Fibroblast of skin of scalp (primary cell): ENCODE results near the gene CHMP4B.

Experiments
- DNase-seq: peaks from one replicate; pipeline ENCODE4 v3.0.0-alpha.2; 2013

CHMP4B gene

DNA sequence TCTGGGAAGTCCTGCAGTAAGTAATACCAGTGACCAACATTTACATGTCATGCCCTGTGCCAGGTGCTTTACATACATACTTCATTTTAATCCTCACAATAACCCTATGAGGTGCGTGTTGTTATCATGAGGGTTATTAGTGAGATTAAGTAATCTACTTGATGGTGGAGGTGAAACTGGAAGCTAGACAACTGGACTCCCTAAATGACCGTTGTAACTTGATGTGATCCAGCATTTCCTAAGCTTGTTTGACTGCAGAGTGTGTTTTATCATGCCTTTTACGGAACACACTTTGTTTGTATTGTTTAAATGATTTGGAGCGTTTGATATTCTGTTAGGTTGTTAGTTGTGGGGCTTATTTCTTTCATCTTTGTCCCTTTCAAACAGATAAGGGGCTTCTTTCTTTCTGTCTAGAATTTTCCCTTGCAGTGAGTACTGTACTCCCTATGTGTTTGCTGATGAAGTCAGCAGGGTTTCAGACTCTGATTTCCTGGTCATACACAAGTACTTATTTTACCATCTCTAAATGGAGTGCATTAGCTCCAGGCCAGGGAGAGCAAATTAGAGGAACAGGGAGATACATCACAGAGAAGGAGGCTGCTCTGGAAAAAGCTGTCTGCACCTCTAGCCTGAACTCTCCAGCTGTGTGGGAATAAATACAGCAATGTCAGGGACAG is 29.7 kb downstream of the CHMP4B start:
- no peak for DNase-seq

DNA sequence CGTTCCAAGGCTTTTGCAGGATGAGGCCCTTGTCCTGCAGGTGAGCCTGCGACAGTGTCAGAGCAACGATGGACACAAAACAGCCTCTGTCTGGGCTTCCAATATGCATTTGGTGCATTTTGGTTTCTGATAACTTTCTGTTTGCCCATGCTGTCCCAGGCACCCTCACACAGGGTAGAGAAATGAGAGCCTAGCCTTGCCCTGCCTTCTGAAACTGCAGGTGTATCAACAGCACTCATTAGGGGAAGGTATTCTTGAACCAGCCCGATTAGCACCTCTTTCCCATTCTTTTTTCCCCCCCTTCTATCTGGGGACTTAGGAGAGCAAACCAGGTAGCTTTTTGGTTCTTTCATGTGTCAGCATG is 30.3 kb downstream of the CHMP4B start:
- DNase-seq: no peak

DNA sequence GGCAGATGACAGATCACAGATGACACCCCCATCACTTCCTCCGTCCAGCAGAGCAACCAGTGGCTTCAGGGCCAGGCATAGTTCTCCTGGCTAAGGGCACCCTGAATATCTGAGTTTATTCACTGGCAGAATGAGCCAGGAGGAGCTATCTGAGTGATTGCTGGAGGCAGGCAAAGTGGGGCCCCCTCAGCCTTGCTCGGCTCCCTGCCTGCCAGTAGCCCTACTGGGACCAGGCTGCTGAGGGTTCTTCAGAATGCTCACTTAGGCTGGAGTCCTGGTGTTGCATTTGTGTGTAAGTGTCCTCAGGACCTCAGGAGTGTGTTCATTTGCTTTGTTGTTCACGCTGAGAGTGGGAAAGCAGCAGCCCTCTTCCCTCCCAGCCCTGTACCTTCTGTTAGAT is 31.2 kb downstream of the CHMP4B start:
- no peak for DNase-seq

DNA sequence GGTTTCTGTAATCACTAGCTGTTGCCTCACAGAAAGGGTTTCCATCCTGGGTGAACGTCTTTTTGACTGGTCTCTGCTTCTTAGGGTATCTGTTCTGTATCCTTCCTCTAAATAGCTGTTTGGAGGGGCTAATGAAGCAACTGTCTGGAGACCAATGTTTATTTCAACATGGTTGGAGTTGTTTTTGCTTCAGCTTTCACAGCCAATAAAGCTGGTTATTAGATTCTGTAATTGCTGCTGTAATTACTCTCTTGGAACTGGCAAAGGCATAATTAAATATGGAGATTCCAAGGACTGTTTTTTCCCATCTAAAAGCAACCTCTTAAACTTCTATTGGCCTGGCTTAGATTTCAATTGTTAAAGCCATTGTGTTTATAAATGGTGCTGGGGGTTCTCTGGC is 31.9 kb downstream of the CHMP4B start:
- DNase-seq: no peak

DNA sequence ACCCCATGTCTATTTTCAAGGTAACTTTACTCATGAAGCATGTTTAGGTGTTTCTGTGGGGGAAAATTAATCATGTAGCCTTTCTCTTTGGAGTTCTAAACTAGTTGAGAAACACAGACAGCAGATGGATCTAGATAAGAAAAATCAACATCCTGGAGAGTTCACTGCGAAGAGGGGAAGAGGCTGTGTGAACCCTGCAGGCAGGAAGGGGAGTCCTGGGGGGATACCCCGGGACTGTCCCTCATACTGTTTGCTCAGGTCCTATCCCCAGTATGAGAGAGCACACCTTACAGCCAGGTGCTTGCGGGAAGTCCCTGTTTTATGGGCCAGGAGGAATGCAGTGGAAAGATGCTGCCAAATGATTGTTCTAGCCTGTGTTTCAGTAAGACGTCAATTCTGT is 32.7 kb downstream of the CHMP4B start:
- DNase-seq: no peak

DNA sequence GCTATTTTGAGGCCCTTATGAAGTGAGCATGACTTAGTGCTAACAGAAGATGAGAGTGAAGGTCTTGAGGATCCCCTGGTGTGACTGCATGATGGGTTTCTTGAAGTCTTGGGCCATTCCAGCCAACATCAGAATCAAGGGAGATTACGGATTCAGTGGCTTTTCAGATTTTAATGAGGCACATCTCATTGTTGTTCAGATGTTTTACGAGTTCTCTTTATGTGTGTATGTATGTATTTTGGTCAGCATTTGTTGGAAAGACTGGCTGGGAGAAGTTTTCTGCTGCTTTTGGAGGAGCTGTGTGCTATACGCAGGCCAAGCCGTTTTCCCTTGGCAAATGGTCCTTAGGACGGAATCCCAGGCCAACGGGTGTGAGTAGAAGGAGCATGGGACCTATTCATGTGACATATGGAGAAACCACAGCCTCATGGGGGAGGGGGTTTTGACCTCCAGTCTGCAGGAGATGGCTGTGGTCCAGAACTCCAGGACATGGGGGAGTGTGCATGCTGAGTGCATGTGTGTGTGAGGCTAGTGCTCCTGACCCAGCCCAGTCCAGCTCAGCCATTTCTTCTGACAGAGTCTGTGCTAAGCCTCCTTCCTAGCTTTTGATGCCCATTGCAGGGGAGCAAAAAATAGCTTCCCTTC is 35.3 kb downstream of the CHMP4B start:
- DNase-seq: peak; percentile 60

DNA sequence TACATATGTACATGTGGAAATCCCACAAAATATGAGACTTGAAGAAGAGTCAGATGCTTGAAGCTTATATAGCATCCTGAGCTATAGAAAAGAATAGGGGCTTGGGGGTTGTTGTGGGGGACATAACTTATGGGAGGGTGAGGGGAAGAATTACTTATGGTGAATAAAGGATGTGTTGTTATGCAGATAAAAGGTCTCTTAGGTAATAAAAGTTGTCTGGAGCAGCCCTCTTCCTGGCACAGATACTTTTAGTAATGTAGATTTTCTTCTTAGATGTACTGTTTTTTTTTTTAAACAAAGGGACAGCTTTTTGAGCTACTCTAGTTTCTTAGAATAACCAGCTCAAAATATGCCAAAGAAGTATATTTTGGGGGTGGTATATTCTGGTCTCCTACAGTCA is 35.9 kb downstream of the CHMP4B start:
- no peak for DNase-seq

DNA sequence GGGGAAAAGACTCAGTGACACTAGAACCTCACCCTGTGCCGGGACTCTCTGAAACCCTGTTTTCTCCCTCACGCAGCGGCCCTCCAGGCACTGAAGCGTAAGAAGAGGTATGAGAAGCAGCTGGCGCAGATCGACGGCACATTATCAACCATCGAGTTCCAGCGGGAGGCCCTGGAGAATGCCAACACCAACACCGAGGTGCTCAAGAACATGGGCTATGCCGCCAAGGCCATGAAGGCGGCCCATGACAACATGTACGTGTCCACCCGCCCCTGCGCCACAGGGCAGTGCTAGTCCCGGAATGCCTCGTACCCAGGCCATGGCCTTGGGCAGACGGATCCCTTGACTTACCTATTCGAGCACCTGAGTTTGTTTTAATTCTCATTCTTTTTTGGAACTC is 37.2 kb downstream of the CHMP4B start:
- DNase-seq: no peak

DNA sequence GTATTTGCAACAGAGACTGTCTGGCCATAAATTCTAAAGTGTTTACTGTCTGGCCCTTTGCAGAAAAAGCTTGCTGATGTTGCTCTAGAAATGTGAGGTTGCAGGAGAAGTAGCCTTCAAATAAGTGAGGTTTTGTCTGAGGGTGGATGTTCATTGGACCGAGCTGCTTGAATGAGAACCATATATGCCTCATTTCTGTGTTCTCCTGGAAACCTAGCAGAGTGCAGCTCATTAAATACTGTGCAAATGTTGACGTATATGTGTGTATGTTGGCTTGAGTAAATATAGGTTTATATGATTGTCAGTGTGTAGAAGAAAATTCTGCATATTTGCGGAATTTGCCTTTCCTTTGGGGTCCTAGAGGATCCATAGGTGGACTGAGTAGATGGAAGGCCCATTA is 39.0 kb downstream of the CHMP4B start:
- DNase-seq: no peak

DNA sequence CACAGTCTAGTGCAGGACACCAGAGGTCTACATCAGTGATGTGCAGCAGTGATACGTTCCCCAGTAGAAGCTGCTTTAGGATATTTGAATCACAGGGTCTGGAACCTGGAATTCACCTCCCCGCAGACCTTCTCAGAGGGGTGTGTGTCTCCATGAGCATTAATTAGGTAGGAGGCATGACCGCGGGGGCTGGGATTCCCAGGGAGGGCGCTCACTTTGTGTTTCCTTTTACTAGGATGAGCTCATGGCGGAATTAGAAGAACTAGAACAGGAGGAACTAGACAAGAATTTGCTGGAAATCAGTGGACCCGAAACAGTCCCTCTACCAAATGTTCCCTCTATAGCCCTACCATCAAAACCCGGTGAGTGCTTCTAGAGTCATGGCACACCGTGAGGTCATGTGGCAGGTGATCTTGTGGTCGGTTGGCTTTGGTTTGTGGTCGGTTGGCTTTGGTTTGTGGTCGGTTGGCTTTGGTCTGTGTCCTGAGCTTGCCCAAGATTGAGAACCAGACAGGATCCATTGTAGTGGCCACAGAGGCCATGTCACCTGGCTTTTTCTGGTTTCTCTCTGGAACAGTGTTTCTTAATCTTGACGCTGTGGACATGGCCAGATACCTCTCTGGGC is 40.8 kb downstream of the CHMP4B start:
- DNase-seq: no peak

DNA sequence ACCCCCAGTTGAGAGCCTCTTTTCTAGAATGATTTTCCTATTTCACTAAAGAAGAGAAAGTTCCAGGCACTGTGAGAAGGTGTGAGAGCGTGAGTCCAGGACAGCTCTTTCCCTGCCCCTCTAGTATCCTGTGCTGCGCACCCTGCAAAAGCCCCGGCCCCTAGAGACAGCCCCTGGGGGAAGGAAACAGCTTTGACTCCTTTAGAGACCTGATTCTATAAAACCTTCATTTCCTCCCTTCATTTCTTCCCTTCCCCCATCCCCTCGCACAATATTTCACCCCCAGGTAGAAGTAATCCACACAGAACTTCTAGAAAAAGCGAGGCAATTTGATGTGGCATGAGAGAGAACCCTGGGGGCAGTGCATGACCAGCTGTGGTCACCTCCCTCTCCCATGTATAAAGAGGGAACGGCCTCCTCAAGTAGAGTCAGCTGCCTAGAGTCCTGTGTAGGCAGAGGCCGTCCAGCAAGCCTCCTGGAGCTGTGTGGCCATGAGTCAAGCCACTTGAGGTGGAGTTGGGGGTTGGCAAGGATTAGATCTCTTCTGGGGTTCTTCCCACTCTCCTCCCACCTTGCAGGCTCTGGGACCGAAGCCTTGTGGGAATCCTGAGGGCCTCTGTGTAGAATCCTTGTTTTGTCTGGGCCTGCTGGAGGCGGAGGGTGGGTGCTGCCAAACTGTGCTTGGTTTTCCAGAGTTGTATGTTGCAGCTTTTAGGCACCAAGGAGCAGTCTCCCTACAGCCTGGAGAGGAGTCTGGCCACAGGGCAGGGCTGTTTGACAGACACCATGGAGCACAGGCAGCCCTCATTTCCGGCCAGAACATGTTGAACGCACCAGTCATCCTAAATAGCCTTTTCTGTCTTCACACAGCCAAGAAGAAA is 41.7 kb downstream of the CHMP4B start:
- DNase-seq: no peak

DNA sequence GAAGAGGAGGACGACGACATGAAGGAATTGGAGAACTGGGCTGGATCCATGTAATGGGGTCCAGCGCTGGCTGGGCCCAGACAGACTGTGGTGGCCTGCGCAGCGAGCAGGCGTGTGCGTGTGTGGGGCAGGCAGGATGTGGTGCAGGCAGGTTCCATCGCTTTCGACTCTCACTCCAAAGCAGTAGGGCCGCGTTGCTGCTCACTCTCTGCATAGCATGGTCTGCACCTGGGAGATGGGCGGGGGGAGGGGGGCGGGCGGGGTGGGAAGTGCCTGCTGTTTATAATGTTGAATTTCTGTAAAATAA is 42.3 kb downstream of the CHMP4B start:
- DNase-seq: no peak

DNA sequence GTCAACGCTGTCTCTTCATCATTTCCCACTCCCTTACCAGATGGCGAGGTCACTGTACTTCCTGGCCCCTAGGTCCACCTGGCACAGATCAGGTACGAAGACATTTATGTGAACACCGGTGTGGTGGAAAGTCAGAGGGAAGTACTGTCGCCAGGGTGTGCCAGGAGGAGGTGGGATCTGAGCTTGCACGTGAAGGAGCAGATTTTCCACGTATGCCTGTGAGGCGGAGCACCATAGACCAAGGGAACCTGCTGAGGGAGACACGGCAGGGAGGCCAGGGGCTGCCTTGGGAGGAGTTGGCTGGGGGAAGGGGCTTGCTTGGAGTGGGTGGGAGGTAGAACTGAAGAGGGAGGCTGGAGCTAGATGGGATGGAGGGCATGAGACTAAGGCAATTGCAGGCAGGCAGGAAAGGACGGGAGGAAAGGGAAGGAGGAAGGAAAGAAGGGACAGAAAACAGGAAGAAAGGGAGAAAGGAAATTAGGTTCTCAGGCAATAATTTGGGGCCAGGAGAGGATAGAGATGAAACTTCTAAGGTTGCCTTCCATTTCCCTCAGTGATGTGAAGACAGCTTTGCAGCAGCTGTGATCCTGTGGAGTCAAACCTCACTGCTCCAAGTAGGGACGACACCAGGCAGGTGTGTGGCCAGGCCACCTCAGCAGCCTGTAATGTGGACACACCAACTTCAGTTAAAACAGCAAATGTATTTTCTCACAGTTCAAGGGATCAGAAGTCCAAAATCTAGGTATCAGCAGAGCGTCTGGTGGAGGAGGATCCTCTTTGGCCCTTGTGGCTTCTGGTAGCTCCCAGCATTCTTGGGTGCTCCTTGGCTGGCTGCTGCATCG is 46.8 kb downstream of the CHMP4B start:
- DNase-seq: no peak

DNA sequence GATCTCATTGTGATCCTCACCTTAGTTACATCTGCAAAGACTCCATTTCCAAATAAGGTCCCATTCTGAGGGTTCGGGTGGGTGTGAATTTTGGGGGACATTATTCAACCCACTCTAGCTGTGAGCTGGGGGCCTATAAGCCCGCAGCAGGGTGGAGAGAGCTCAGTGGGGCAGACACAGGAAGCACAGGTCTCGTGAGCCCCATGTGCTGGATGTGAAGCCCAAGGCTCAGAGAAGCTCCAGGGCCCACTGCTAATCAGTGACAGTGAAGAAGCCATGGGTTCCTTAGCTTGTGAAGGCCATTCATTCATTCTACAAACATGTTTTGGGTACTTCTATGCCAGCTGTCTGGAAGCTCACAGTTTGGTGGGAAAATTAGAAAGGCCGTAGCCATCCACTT is 47.5 kb downstream of the CHMP4B start:
- no peak for DNase-seq

DNA sequence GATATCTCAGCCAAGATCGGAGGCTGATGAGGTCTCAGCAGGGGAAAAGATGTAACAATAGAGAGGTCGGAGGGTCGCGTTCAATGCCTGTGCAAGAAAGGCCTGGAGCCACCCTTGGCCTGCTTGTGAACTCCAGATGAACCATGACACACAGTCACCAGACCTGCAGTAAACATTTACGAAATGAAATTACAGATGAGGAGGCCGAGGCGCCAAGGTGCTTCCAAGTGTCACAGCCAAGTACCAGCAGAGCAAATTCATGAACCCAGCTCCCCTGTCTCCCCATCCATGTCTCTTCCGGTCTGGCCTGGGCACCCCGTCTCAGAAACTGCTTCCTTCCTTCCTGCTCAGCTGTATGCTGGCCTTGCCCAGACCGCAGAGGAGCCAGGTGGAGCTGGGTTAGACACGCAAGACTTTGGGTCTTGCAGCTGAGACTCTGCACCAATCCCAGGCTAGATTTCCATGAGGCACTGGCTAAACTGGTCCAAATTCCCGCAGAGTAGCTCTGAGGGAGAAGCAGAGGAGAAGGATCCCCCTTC is 48.1 kb downstream of the CHMP4B start:
- DNase-seq: no peak

DNA sequence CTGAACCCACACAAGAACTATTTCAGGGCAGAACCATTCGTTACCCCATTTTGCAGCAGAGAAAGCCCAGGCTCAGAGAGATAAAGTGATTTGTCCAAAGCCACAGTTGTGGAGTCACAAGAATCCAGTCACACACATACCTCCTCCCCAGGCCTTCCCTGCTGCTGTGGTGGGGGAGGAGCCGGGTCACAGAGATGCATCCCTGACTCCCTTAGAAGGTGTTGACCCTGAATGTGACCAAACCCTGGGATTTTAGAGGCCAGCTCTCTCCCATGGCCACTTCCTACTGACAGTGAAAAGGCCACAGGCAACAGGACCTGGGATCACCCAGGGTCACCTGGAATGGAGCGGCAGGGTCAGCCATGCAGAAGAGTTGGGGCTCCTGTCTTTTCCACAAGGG is 48.6 kb downstream of the CHMP4B start:
- no peak for DNase-seq

DNA sequence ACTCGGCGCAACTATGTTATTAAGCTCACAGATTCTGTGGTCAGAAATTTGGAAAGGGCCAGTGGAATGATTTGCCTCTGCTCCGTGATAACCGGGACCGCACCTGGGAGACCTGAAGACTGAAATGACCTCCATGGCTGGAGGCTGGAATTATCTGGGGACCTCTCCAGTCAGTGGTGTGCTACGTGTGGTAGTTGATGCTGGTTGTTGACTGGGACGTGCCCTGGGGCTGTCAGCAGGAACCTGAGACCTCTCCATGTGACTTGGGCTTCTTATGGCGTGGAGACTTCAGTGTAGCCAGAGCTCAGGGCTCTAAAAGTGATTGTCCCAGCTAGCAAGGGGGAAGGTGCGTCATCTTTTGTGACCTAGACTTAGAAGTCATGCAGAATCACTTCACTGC is 50.3 kb downstream of the CHMP4B start:
- DNase-seq: no peak

DNA sequence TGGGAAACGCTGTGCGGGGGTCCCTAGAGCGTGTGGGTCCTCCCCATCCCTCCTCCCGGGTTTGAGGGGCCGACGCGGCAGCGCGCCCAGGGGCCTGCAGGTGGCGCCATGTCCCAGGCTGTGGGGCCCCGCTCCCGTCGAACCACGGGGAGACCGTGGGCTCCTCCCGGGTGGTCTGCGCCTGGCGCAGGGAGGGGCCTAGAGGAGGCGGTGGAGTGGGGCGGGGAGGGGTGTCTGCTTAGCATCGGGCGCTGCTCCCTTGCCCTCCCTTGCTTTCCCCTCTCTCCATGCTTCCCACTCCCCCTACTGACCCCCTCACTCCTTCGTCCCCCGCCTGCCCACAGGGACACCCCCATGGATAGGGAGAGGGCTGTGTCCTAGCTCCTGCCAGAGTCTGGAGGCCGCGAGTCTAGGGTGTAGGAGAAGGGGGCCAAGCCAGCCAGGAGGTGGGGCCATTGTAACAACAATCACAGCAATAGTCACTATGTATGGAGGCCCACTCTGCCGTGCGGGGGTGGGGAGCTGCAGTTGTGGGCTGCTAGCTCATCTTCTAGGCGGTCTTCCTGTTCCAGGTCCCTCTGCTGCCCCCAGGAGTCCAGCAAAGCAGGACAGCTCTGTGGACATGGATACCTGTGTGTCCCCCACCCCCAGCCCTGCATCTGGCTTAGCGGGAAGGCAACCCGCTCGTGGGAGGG is 51.7 kb downstream of the CHMP4B start:
- peak; percentile 80 for DNase-seq

DNA sequence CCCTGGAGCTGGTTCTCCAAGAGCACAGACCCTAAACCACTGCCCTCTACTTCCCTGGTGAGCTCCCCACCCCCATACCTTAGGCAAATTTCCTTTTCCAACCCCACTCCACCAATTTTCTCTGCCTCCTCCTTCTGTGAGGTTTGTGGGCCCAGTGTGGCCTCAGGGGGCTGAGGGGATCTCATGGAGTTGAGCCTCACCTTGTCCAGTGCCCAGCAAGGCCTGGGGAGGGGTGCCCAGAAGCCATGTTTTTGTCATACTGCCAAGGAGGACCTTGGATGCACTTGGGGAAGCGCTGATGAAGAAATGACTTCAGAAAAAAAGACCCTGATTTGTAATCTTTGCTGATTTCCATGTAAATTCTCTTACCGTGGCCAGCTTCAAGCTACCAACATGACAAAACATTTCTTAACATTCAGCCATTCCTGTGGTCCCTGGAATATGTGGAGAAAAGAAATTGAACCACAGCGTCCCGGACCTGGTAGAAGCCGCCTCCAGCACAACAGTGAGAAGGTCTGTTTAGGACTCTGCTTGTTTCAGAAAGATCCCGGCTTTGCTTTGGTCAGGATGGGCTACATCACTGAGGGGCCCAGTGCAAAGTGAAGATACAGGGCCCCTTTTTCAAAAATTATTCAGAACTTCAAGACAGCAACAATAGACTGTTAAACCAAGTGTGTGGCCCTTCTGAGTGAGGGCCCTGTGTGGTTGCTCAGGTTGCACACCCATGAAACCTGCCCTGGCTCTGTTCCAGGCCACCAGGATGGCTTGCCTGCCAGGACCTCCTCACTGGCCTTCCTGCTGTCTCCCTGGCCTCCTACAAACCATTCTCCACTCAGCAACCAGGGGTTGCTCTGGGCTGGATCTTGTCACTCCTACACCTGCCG is 52.5 kb downstream of the CHMP4B start:
- DNase-seq: no peak

DNA sequence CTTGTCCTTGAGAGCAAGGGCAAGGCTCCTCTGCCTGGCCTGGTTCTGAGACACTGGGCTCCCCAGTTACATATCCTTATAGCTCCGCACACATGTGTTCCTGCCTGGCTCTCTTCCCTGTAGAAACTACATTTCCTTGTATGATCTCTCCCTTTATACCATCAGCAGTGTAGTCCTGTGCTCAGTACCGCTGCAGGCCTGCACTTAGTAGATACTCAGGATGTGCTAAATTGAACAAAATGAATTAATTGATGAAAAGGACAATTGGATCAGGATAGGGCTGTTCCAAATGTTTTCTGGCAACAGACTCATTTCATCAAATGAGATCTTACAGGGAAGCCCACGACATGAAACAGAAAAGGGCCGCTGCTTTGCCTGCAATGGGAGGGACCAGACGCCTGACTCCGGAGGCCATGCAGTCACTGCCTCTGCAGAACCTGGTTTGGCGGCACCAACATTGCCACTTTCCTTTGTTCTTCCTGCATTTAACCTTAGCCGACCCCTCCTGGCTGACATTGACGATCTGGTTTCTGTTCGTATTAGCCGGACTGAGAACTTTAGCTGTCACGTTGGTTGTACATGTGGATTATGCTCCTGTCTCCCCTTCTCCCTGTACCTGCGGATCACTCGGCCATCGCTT is 53.3 kb downstream of the CHMP4B start:
- no peak for DNase-seq
